Mesothelial cell of epicardium (in vitro differentiated cells): ENCODE results near the gene FGGY. TPM values are rescaled to one million over a fixed set of nuclear protein-coding genes. Genes with fewer than 3 reads are reported as not detected.

ENCODE experiments used
- DNase-seq, 2 experiments: peaks; one replicate each; pipeline ENCODE4 v3.0.0; 2021; ENCODE audit warnings: low spot score in 2 of 2; ENCODE audit not compliant: unreplicated experiment in 2 of 2
- H3K27ac Mint-ChIP-seq: 2 replicates; pipeline ENCODE4 v1.8.0; 2021; ENCODE audit warnings: mixed read lengths
- H3K27me3 Mint-ChIP-seq: 2 replicates; pipeline ENCODE4 v1.8.0; 2021; ENCODE audit warnings: low read depth, mixed read lengths
- H3K36me3 Mint-ChIP-seq: 2 replicates; pipeline ENCODE4 v1.8.0; 2021; ENCODE audit warnings: mixed read lengths
- H3K4me1 Mint-ChIP-seq: 2 replicates; pipeline ENCODE4 v1.8.0; 2021; ENCODE audit warnings: mixed read lengths
- H3K4me3 Mint-ChIP-seq: 2 replicates; pipeline ENCODE4 v1.8.0; 2021; ENCODE audit warnings: mild to moderate bottlenecking, moderate library complexity, mixed read lengths
- H3K9me3 Mint-ChIP-seq: 2 replicates; pipeline ENCODE4 v1.8.0; 2021; ENCODE audit warnings: mixed read lengths
- total RNA-seq: library from RNA; stranded (reverse); gene quantifications from 3 replicates; pipeline ENCODE4 v1.2.1, GENCODE V29; 2021
- TF ChIP-seq, protein P1 (sequence below): fragments of 200-600 bp; sonication (generic); IDR thresholded peaks from one replicate; pipeline ENCODE4 v1.5.0; 2021; ENCODE audit warnings: antibody characterized with exemption; ENCODE audit not compliant: unreplicated experiment

The FGGY gene
- total RNA-seq, 1 donor from 2014 or later: 21.8 TPM

DNA sequence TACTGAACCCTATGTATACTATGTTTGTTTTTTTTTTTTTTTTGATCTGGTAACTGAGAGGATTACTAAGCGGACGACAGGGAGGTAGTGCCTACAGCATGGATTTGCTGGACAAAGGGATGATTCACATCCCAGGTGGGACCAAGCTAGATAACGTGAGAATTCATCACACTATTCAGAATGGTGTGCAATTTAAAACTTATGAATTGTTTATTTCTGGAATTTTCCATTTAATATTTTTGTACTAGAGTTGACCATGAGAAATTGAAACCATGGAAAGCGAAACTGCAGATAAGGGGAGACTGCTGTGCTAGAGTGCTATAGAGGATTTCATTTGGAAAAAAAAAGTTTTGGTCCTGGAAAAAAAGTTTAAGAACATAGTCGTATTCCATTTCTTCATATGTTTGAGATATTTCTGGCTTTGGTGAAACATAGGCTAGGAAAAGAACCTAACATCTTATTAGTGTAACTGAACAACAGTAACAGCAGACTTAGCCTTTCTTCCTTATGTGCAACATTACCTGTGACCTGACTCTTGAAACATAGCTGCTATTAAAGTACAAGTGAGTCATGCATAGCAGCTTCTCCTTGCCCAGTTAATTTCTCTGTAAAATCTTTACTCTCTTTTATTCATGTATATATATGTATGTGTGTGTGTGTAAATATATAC, 202.5 kb downstream of the FGGY start:
- H3K36me3 Mint-ChIP-seq: peaks cover 10% of the 10 kb centered on the region
- DNase-seq: no peak
- H3K4me3 Mint-ChIP-seq: no peak overlapping the region
- H3K9me3 Mint-ChIP-seq: peaks cover 10% of the 10 kb centered on the region
- H3K4me1 Mint-ChIP-seq: peaks cover 57% of the 10 kb centered on the region
- H3K27ac Mint-ChIP-seq: peak overlapping the region; percentile 92
- TF ChIP-seq, protein P1, sequence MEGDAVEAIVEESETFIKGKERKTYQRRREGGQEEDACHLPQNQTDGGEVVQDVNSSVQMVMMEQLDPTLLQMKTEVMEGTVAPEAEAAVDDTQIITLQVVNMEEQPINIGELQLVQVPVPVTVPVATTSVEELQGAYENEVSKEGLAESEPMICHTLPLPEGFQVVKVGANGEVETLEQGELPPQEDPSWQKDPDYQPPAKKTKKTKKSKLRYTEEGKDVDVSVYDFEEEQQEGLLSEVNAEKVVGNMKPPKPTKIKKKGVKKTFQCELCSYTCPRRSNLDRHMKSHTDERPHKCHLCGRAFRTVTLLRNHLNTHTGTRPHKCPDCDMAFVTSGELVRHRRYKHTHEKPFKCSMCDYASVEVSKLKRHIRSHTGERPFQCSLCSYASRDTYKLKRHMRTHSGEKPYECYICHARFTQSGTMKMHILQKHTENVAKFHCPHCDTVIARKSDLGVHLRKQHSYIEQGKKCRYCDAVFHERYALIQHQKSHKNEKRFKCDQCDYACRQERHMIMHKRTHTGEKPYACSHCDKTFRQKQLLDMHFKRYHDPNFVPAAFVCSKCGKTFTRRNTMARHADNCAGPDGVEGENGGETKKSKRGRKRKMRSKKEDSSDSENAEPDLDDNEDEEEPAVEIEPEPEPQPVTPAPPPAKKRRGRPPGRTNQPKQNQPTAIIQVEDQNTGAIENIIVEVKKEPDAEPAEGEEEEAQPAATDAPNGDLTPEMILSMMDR: no peak
- H3K27me3 Mint-ChIP-seq: no peaks in the 10 kb centered on the region

DNA sequence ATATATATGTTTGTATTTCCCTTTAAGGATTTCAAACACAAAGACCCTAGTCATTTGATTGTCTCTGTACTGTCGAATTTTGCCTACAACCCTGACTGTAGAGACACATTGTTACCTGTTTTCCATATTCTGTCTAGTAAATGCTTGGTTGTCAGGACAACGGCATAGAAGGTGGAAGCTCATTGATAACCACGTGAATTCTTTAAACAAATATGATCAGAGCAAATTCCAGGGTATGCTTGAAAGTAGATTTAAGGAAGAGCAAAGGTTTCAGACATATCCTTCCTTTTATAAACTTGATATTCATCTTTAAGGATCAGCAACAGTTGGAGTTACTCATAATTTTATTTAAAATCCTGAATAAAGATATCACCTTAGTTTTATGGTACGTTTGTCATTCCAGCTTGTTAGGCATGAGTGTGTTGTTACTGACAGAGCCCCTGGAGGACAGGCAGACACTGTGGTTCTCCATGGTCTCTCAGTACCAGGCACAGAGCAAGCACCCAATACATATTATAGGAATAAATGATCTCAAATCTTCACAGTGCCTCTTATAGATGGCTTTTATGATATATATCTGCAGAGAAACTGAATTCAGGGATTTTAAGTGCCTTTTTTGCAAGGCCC, 203.2 kb downstream of the FGGY start:
- H3K27ac Mint-ChIP-seq: peak overlapping the region; percentile 92
- H3K4me3 Mint-ChIP-seq: no peak overlapping the region
- peaks cover 8% of the 10 kb centered on the region for H3K9me3 Mint-ChIP-seq
- DNase-seq: no peak
- peaks cover 63% of the 10 kb centered on the region for H3K4me1 Mint-ChIP-seq
- TF ChIP-seq, protein P1: no peak
- H3K36me3 Mint-ChIP-seq: peaks cover 10% of the 10 kb centered on the region
- H3K27me3 Mint-ChIP-seq: no peaks in the 10 kb centered on the region

DNA sequence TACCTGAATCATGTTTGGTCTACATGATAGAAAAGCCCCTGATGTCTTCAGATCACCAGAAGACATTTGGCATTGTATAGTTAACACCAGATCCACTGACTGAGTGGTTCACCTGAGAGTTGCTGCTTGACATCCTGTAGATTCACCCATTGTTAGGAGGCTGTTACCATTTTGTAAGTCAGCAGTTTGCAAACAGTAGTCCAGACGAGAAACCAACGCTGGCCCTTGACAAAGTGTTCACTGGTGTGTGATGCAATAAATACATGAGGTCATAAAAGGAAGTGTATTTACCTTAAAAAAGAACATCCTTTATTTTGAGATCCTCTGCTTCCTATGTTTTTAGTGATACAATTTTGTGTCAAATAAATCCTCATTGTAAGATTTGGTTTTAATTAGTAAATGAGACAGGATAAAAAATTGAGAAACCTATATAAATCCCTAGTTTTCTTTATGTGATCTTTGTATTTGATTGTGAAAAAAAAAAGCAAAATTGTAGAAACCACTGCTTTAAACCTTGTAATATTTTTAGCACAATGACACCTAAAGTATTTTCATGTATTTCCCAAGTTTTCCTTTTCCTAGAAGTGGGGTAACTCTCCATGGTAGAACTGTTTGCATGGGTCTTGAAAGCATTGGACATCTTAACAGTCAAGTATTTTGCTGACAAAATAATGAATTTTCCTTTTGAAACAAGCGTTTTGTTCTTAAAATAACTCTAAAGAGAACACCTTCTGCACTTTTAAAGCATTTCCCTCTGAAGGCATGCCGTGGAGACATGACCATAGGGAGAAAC, 204.3 kb downstream of the FGGY start:
- Mint-ChIP-seq H3K4me1 (peaks cover 74% of the 10 kb centered on the region), H3K36me3 (peaks cover 2% of the 10 kb centered on the region), H3K4me3 (no peak overlapping the region), H3K9me3 (no peaks in the 10 kb centered on the region), H3K27ac (peak overlapping the region; percentile 34), H3K27me3 (no peaks in the 10 kb centered on the region)
- DNase-seq: no peak
- TF ChIP-seq, protein P1: no peak

DNA sequence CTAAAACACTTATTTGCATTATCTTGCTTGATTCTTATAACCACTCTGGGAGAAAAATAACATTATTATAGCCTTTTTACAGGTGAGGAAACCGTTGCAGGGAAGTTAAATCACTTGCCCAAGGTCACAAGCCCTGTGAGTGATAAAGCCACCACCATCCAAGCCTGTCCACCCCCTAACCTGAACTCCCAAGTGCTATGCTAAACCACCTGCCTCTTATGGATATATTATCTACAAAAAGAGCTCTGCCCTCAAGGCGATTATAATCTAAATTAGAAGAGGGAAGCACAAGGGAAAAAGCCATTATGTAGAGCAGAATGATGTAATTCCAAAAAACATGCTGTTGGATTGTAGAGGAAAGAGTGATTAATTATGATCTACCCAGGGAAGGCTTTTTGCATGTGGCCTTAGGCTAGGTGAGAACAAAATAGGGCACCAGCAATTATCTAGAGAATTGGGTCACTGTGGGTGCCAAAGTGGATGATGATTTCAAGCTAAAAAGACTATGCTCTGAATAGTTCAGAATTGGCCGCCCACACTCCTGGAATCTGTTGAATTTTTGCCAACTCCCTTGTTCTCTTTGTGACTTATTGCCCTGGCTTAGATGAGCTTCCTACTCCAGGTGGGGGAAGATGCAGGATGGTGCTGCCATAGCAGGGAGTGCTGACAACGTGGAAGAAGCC, 205.3 kb downstream of the FGGY start:
- no peaks in the 10 kb centered on the region for H3K27me3 Mint-ChIP-seq
- no peak overlapping the region for H3K4me3 Mint-ChIP-seq
- peak overlapping the region; percentile 60 for H3K27ac Mint-ChIP-seq
- peaks cover 83% of the 10 kb centered on the region for H3K4me1 Mint-ChIP-seq
- DNase-seq: no peak
- TF ChIP-seq, protein P1: no peak
- no peaks in the 10 kb centered on the region for H3K36me3 Mint-ChIP-seq
- no peaks in the 10 kb centered on the region for H3K9me3 Mint-ChIP-seq

DNA sequence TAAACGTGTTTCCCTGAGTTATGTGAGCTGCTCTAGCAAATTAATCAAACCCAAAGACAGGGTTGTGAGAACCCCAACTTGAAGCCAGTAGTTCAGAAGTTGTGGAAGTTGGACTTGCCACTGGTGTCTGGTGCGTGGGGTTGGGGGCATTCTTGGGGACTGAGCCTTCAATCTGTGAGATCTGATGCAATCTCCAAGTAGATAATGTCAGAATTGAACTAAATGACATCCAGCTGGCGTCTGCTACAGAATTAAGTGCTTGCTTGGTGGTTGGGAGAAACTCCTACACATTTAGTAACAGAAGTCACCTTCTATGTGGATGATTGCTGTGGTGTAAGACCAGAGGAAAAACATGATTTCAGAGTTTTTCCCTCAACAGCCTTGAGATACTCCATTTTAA, 207.4 kb downstream of the FGGY start:
- H3K27me3 Mint-ChIP-seq: no peaks in the 10 kb centered on the region
- TF ChIP-seq, protein P1: no peak
- peaks cover 80% of the 10 kb centered on the region for H3K4me1 Mint-ChIP-seq
- H3K36me3 Mint-ChIP-seq: peaks cover 3% of the 10 kb centered on the region
- DNase-seq: no peak
- H3K4me3 Mint-ChIP-seq: no peak overlapping the region
- H3K27ac Mint-ChIP-seq: peak overlapping the region; percentile 77
- H3K9me3 Mint-ChIP-seq: no peaks in the 10 kb centered on the region
